Fibroblast of the aortic adventitia (primary cell): ENCODE results near the gene SLC6A3. TPM values are rescaled to one million over a fixed set of nuclear protein-coding genes. Genes with fewer than 3 reads are reported as not detected.

Experiments
- DNase-seq: peaks from one replicate; pipeline ENCODE4 v3.0.0-alpha.2; 2010; ENCODE audit warnings: low read depth
- H3K4me3 ChIP-seq: 2 replicates; pipeline ENCODE4 v1.5.1; 2011; ENCODE audit warnings: low read depth, mild to moderate bottlenecking, control low read depth, low read length, moderate library complexity
- CTCF ChIP-seq: IDR thresholded peaks from 2 replicates; pipeline ENCODE4 v1.5.1; 2011; ENCODE audit warnings: mild to moderate bottlenecking, low read length, control low read depth, inconsistent platforms; ENCODE audit not compliant: insufficient read depth
- total RNA-seq: library from RNA; depleted of rRNA; stranded (reverse); fragments of >200 nt; gene quantifications from 2 replicates; pipeline ENCODE4 v1.2.3, GENCODE V29; 2012; ENCODE audit warnings: low replicate concordance

SLC6A3 gene
- total RNA-seq, 1 donor, result not detected

DNA sequence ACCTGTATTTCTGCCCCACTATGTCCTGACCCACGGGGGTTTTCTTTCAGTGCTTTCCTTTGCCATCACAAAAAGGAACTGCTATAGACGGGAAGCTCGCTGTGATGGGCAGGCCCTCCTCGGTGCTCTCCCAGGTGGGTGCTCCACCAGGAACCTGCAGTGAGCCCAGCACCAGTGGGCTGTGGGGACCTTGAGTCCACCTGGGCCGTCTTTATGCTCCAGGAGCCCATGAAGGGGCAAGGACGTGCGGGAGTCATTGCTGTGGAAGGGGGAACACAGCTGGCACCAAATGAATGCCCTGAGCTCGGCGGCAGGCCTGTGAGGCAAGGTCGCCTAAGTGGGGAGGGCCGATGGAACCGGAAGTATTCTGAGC lies 36.7 kb upstream of the SLC6A3 start:
- TF ChIP-seq CTCF, result no peak

DNA sequence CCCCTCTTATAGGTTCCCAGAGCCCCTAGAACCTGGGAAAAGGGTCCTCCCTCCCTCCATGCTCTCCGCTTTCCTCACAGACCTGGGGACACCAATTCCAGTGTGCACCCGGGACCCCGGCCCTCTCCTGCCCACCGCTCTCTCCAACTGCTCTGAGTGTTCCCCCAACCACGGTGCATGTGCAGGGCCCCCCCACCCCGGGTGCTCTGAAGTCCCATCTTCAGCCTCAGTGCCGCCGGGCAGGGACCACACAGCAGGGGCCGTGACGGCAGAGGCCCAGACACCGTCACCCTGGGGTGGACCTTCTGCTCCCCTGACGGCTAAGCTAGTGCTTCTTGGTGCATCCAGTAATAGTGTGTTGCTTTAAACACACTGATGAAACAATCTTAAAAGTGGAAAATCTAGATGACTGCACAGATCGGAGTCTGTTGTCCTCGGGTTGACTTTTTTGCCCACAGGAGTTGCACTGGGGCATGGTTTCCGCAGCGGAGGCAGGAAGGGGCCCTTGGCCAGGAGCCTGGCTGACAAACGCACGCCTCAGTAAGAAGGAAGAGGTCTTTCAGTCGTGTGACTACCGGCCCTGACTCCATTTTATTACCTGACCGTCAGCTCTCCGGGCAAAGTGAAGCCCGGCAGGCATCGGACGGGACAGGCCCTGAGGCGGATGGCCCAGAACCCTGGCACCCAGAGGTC lies 36.2 kb upstream of the SLC6A3 start:
- H3K4me3 ChIP-seq, result no peak overlapping the region
- no peak for DNase-seq
- no peak for TF ChIP-seq CTCF

More for the DNA sequence above, 36.7 kb upstream of the SLC6A3 start:
- DNase-seq, result no peak
- no peak overlapping the region for H3K4me3 ChIP-seq

DNA sequence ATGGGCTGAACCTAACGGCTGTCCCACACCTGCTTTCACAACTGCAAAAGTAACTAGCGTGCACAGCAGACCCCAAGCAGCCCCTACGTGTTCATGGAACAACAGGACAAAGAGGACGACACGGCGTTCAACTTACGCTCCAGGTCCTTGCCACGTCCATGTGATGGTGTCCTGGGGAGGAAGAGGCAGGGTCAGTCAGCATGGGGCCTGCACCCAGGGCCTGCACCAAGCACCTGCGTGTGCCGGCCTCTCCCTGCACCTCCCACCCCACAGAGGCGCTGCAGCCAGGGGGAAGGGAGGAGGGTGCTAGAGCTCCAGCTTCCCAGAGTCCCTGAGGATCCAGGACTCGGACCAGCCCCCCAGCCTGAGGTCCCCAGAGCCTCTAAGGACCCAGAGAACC lies 35.6 kb upstream of the SLC6A3 start:
- no peak for TF ChIP-seq CTCF
- H3K4me3 ChIP-seq, result no peak overlapping the region
- DNase-seq, result no peak

DNA sequence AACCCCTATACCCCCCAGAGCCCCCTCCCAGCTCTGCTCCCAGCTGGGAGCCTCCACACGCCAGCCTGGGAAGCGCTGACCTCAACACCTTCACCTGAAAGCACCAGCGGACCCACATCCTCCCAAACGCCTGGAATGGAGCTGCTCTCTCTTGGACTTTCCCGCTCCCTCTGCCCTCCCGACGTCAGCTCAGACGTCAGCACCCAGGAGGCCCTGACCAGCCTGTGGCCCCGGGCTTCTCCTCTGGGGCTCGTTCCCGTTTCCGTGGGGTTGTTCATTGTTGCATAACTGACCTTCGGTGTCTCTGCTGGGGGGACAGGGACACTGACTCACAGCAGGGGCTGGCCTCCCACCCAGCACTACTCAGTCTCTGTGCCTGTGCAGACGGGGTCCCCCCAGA lies 35.0 kb upstream of the SLC6A3 start:
- DNase-seq, result no peak
- no peak overlapping the region for H3K4me3 ChIP-seq
- TF ChIP-seq CTCF, result no peak

DNA sequence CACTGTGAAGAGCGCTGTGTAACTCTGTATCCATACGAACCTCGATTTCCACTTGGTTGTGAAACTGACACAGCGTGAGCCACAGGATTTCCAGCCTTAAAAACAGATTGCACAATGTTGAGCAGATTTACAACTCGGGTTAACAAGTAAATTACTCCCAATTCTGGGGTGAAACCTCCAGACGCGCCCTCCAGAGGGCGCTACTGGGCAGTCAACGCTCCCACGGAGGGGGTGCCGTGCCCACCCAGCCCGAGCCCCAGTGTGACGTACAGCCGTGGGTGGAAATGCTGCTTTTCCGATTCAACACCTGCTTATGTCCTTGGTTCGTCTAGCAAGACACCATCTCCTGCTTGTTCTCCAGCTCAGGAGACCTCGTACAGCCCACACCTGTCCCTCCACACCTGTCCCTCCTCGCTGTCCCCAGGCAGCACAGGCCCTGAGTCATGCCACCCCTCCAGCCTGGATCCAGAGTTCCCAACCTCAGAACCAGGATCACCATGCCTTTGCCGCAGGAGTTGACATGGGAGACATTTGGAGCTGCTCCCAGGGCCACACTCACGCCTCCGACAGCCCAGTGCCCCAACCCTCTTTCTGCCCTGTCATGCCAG lies 34.4 kb upstream of the SLC6A3 start:
- peak; percentile 66 for DNase-seq
- peak; percentile 65 for TF ChIP-seq CTCF
- H3K4me3 ChIP-seq, result no peak overlapping the region

DNA sequence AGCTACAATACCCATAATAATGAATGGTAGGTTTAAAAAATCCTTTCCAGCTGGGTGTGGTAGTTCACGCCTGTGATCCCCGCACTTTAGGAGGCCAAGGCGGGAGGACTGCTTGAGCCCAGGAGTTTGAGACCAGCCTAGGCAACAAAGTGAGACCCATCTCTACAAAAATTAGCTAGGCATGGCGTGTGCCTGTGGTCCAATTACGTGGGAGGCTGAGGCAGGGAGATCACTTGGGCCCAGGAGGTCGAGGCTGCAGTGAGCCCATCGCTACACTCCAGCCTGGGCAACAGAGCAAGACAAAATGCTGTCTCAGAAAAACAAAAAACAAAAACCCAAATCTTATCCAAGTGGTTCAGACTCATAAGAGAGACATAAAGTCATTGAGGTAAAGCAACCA lies 33.8 kb upstream of the SLC6A3 start:
- DNase-seq, result no peak
- no peak for TF ChIP-seq CTCF
- H3K4me3 ChIP-seq, result no peak overlapping the region
